Measurements from ENCODE around the gene TMEM86A.
A peak's percentile ranks its signal among the peaks of the same experiment; 100 is the strongest.

Gene TMEM86A

GRCh38 chr11:18727479-18728236 is 29.1 kb downstream of the TMEM86A start:
- DNase-seq, result peak; percentile 4

- no peak for DNase-seq
Observed at GRCh38 chr11:18728658-18729057, 30.1 kb downstream of the TMEM86A start.

GRCh38 chr11:18729426-18729825 is 30.8 kb downstream of the TMEM86A start:
- no peak for DNase-seq

GRCh38 chr11:18730020-18730419 is 31.4 kb downstream of the TMEM86A start:
- no peak for DNase-seq

GRCh38 chr11:18731441-18731840 is 32.9 kb downstream of the TMEM86A start:
- DNase-seq, result no peak

- DNase-seq, result peak; percentile 51
Observed at GRCh38 chr11:18731949-18732821, 33.6 kb downstream of the TMEM86A start.

- no peak for DNase-seq
Observed at GRCh38 chr11:18733202-18733601, 34.6 kb downstream of the TMEM86A start.

GRCh38 chr11:18736590-18737148 is 38.1 kb downstream of the TMEM86A start:
- DNase-seq, result no peak

GRCh38 chr11:18737642-18738041 is 39.1 kb downstream of the TMEM86A start:
- DNase-seq, result no peak

- DNase-seq, result no peak
Observed at GRCh38 chr11:18739685-18740084, 41.1 kb downstream of the TMEM86A start.

GRCh38 chr11:18741783-18742182 is 43.2 kb downstream of the TMEM86A start:
- DNase-seq, result no peak

GRCh38 chr11:18743365-18743764 is 44.8 kb downstream of the TMEM86A start:
- DNase-seq, result no peak

- no peak for DNase-seq
Observed at GRCh38 chr11:18743900-18744514, 45.4 kb downstream of the TMEM86A start.

- DNase-seq, result no peak
Observed at GRCh38 chr11:18745251-18745650, 46.7 kb downstream of the TMEM86A start.

- no peak for DNase-seq
Observed at GRCh38 chr11:18748766-18749365, 50.3 kb downstream of the TMEM86A start.

GRCh38 chr11:18749681-18750319 is 51.2 kb downstream of the TMEM86A start:
- no peak for DNase-seq

- DNase-seq, result no peak
Observed at GRCh38 chr11:18750944-18751343, 52.4 kb downstream of the TMEM86A start.

GRCh38 chr11:18752502-18752901 is 53.9 kb downstream of the TMEM86A start:
- no peak for DNase-seq

GRCh38 chr11:18754308-18754707 is 55.7 kb downstream of the TMEM86A start:
- no peak for DNase-seq
